ENCODE data around the gene MED13L.

The MED13L gene

DNA sequence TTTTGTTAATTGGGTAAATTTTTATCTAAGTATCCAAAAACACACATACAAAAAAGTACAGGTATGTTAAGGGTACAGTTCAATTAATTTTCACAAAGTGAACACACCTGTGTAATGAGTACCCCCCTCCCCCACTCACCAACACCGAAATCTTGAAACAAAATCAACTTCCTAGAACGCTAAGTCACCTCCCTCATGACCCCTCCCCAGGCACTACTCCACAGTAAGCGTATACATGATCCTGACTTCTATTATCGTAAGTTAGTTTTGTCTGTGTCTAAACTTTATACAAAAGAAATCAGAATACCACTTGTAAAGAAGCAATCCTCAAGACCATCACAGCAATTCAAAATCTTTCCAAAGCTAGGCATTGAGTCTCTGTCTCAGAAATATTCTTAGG lies 100.5 kb downstream of the MED13L start:
- no peak for DNase-seq

DNA sequence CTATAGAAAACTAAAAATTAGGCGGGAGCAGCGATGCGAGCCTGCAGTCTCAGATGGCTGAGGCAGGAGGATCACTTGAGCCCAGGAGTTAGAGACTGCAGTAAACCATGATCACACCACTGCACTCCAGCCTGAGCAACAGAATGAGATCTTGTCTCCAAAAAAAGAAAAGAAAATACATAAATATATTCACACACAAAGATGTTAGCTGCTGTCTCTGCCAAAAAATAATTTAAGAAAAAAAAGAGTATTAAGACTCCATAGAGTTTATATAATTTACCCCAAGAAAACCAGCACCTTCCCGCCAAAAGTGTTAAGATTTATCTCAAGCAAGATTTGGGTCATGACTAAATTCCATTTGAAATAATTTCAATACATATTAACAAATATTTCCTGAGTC lies 102.6 kb downstream of the MED13L start:
- DNase-seq = no peak

DNA sequence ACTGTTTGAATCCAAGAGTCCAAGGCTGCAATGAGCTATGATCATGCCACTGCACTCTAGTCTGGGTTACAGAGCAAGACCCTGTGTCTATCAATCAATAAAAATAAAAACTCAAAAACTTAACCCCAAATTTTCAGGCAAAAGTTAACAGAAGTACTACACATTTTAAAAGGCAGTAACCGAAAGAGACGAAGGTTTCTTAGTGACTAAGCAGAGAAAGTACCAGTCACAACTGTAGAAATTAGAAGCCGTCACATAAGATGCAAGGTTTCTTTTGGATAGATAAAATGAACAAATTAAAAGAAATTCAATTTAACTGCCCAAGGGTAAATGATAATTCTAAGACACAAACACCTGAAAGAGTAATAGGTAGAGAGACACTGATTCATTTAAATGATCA lies 103.5 kb downstream of the MED13L start:
- DNase-seq = no peak

DNA sequence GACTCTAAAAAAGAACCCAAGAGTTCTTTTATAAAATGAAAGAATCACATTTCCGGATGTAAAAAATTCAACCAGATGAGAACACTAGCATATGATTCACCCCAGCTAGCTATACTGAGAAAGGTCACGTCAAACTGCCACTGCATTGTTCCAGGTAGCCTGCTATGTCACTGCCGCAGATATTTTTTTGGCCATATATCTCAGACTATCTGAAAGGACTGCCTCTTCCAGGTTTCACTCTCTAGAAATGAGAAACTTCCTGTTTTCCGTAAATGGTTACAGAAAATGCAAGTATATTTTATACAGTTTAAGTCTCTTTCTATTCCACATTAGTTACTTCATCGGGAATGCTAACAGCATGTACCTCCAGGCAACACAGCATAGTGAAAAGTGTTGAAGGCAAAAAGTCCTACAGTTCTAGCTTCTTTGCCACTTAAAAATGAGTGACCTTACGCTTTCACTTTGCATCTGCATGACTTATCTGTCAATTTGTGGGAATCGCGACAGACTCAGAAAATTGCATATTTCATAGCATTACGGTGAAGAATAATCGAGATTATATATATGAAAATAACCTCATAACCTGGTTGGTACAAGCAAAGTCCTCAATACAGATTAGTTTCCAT lies 105.2 kb downstream of the MED13L start:
- DNase-seq = peak; percentile 25

DNA sequence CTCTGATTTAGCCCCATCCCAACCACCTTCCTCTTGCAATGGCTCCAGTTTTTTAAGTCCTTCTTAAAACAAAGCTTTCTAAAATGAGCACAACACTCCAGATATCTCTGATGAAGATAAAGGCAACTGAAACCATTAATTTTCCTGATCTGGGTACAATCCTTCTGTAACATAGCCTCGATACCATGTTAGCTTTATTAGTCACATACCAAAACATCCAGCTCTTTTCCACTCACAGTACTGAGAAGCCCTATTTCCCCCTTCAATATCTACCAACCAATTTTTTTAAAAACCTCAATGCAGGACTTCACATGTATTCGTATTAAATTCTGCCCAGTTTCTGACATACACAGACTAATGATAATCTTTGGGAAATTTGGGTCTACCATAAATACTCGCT lies 105.9 kb downstream of the MED13L start:
- DNase-seq = no peak

DNA sequence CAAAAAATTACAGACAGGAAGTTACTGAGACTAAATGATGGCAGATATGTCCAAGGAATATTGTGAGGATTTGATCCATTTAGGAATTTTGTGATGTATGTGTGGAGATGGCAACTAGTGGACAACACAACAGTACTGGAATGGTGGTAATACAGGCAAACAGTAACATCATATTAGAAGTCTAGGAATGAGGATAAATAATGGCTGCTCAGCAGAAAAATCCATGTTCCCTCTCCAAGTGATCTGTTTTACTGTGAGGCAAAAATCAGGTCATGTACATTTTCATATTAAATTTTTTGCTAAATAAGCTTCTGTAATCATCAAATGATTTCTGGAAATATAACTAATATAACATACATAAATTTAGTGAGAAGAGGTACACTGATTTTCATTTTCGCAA lies 108.4 kb downstream of the MED13L start:
- DNase-seq = no peak

DNA sequence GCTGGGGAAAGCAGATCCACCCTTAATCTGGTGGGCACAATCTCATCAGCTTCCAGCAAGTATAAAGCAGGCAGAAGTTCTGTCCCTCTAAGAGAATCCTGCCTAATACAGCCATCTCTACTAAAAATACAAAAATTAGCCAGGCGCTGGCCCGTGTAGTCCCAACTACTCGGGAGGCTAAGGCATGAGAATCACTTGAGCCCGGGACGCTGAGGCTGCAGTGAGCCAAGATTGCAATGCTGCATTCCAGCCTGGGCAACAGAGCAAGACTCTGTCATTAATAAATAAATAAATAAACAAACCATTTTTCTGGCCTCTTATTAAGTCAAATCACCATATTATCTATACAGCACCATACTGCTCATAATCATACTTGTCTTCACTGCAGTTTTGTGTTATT lies 111.2 kb downstream of the MED13L start:
- no peak for DNase-seq

DNA sequence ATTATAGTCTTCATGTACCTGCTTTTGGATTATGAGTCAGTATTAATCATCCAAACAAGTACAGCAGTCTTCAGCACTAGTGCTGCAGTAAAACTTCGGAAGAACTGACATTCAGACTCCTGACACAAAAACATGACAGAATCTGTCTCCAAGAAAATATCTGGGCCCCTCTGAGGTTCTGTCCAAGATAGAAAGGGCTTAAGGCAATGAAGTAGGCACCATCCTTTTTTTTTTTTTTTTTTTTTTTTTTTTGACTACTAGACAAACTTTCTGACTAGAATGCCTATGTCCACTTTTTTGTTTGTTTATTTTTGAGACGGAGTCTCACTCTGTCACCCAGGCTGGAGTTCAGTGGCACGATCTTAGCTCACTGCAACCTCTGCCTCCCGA lies 112.5 kb downstream of the MED13L start:
- DNase-seq = no peak

DNA sequence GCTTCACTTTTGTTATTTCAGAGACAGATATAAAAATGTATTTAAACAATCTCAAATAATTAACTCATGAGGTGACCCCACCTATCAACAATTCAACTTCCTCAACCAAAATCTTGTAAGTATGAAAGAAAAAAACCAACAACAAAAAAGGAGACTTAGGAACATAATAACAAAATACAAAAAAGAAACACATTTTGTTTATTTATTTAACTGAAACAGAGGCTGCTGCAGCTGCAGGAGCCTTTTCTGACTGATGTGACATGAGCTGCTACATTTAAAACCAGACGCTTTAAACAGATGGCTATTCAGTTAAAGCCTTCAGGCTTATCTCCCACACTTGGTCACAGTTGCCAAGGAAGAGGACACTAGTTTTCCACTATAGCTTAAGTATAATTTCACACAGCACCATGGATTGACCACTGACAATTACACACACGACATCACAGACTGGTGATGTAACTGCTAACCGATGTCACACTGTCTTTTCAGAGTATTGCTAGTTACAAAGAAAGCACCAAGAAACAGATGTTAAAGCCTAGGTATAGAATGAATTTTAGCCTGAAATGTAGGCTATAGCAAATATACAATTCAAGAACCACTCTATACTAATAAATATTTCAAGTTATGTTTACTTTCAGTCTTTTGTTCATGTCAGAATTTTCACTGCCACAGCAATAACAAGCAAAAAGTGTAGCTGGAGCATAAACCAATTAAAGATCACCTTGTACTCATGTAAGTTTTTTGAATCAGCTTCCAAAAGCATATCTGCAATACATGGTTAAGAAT lies 113.0 kb downstream of the MED13L start:
- DNase-seq = no peak

DNA sequence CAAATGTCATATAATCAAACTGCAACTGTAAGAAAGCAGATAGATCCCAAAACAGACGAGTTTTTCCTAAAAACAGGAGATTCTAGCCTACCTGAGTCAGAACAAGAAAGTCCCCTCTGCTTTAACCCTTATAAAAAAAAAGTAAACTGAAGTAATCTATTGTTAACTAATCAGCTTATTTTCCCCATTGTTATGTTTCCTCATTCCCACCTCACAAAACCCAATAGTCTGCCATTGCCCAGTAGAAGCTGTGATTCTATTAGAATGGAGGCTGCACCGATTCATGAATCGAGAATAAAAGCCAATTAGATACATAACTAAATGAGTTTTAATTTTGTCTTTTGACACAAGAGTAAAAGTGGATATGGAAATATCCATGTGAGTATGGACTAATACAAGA lies 115.4 kb downstream of the MED13L start:
- DNase-seq = no peak

DNA sequence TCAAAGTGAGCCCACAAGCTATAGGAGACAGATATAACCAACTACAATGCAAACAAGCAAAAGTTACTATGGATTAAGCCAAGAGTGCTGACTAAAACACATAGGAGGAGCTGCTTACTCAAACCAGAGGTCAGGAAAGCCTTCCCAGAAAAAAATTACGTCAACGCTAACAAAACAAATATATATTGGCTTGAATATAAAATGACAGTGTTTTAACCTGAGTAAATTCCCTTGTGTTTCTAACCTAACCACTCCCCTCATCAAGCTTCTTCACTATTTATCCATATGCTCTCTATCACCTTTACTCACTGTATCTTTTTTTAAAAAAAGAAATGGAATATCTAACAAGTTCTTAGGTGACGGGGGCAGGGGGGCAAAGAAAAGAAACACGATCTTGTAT lies 115.9 kb downstream of the MED13L start:
- DNase-seq = no peak

DNA sequence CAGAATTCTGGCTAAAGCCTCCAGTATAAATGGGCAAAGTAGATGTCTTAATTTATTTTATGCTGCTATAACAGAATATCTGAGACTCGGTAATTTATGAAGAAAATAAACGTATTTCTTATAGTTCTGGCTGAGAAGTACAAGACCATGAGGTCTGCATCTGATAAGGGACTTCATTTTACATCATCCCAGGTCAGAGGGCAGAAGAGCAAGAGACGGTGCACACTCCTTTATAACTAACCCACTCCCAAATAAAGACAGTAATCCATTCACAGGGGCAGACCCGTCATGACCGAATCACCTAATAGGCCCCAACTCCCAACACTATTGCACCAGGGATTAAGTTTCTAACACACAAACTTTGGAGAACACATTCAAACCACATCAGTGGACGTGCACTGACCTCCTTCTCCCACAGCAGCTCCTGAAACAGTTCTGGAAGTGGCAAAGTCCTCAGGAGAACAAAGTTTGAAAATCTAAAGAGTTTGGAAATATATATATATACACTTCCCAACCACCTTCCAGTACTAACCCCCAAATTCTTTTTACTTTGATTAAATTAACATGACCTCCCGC lies 116.5 kb downstream of the MED13L start:
- DNase-seq = no peak

DNA sequence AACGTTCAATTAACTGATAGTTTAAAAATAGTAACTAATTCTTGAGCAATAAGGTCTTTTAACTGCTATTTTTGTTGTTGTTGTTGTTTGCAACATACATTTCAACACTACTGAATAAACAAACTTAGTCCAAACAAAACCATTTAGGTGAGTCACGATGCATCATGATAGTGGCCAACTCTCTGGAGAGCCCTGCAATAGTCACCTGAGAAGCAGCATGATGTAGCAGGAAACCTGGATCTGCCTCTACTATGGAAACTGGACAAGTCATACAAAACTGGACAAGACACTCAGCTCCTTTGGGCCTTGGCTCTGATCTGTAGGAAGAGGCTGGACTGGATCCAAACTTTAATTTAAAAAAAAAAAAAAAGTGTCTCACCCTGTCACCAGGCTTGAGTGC lies 117.3 kb downstream of the MED13L start:
- DNase-seq = no peak

DNA sequence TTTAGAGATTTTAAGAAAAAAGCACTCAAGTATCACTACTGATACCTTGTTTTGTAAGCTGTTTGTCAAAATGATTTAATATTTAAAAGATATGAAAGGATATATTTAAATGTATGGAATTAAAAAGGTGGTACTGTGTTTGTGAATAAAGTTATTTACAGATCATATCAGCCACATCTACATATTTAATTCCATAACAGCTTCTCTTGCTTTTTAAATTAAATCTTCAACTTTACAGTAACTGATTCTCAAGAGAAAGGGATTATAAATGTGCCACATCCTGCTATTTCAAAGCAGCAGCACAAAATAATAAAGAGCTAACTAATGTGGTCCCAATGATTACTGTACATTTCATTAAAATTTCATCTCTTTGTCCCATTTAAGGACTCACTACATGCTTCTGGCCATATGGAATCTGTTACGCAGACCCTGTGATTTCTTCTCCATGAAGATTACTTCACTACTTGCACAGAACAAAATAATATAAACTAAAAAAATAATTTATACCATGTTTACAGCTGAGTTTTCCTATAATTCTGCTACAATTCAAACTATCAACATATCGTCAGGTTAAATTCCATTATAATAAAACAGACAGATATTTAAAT lies 117.8 kb downstream of the MED13L start:
- no peak for DNase-seq

DNA sequence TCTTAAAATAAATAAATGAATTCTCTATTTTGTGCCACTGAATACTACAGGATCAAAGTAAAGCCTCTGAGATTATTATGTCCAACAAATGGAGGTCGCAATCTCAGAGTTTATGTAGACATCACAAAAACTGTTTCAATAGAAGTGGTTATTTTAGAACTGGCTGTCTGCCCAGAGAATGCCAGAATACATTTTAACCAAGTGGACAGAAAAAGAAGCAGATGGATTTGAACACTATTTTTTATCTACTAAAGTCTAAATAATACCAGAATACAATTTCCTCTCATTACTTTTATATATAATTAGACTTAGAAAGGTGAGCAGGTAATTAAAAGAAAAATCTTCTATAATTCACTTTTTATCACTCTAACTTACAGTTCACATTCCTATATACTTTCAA lies 118.3 kb downstream of the MED13L start:
- DNase-seq = no peak

DNA sequence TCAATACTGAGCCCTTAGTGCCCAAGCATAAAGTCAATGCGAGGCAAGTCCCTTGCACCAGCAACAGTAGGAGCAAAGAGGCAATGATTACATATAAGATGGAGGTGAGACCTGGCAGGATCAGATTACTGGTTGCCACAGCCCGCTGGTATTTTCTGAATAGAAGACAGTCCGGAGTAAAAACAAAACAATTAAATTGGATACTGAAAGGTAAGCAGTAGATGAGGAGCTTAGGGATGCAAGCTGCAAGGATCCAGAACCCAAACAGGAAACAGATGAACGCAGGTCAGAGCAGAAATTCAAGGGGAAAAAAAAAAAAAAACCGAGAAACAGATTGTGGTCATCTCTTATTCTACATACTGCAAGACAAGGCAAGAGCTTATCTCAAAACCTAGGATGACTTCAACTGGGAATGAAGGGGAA lies 119.6 kb downstream of the MED13L start:
- no peak for DNase-seq

DNA sequence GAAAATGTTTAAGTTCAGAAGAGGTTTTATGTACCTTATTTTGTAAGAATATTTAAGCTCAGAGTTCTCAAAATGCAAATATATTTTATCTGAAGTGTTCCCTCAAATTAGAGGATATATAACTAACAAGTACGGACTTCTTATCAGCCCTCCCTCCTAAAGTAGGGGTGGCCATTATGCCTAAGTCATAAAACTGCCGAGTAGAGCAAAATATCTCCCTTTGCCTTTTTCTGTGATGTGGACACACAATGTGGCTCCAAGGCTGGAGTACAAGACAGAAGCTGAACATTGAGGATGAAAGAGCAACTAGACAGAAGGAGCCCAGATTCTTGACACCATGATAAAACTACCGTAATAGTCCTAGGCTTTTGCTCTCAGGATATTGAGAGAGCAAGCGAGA lies 120.9 kb downstream of the MED13L start:
- no peak for DNase-seq

DNA sequence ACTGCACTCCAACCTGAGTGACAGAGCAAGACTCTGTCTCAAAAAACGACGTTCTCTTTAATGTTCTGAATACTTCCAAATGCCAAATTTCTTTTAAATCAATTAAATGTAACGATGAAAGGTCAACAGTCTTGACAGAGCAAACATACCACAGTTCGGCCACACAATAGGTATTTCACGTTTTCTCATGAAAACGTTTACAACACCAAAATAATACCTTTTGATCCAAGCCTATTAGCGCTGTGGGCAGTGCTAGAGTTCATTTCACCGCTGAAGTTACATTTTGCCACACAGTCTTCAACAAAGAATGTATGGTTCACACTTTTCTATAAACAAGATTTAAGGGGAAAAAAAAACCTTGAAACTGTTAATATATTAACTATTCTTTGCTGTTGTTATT lies 122.1 kb downstream of the MED13L start:
- DNase-seq = no peak

DNA sequence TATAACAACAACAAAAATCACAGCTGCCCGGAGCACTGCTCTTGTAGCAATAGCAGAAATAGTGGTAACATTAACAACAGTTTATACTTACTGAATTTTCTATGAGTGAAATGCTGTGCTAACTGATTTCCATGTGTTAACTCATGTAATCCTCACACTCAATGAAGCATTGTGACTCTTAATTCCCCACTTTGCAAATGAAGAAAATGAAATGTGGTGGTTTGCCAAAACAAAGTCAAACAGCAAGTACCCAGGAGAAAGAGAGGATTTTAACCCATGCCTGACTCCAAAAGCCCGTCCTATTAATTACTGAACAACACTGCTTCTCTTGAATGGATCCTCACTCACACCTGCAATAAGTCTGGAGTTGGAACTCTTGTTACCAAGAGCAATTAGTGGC lies 123.5 kb downstream of the MED13L start:
- DNase-seq = no peak

DNA sequence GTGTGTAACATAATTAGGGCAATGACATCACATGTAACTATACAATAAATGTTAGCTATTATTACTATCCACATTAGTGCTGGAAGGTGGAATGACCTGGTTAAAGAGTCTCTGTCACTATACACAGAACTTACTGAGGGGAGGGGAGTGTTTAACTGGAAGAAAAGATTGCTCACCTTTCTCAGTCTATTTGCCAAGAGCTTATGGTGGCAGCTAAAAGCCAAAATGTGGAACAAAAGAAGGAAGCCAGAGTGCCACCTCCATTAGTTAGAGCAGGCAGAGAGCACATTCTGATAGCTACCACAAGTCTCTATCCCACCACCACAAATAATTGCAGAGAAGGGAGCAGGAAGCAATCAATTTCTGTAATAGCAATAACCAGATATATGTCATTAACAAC lies 124.4 kb downstream of the MED13L start:
- no peak for DNase-seq

DNA sequence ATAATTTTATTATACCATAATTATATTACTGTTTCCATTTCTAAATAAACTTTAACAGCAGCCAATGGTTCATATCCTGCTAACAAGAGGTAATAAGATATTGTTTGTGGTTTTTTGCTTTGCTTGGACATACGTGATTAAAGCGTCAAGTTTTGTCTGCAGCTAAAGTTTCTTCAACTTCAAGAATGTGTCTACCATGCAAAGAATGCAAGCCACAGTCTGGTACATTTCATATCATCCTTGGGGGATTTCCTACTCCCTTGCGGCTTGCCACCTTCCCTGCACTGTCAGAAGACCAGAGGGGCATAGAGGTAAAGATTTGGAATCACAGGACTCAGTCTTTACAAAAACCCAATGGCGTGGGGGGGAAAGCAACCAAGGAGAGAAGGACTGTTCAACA lies 125.2 kb downstream of the MED13L start:
- no peak for DNase-seq

DNA sequence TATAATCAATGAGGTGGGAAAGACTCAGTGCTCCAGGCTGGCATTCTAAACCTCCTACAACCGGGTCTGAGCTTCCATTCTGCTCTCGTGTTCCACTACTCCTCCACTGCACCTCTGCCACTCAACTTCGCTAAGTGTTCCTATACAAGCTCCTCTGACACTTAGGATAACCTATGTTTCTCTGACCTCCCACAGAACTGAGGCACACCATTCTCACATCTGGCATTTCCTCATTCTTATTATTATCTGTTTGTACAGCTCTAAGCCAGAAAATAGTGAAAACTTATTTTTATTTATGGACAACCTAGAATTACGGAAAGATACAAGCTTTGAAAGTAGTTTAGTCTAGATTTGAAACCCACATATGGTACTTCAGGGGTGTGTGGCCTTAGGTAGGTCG lies 127.0 kb downstream of the MED13L start:
- DNase-seq = no peak

DNA sequence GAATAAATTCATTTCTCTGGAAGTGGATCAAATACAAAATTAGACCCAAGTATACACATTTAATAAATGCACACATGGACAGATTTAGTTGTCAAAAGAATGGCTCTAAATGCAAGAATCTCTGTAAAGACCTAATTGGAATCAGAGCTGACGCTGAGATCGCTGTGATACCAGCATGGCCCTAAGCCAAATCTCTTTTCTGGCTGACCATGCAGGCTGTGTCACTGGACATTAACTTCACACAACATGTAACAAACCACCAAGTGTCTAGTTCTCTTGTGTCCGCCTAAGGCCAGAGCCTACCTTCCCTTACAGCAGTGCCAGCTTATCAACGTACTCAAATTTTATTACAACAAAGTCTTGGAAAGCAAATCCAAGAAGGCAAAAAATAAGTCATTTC lies 127.5 kb downstream of the MED13L start:
- no peak for DNase-seq

DNA sequence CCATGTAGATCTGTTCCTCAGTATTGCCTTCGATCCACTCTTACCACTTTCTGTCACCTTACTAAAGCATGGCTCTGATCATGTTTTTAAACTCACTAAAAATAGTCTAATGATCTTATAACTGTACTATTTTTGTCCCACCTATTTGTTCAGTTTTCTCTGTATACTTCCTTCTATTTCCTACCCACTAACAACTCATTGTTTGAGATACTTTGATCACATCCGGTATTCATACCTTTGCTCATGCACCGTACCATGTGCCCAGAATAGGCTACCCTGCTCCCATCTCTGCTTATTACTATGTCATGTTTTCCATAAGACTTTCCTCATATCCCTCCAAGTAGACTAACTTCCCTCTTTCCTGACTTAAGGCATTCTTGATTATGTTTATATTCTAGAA lies 128.6 kb downstream of the MED13L start:
- DNase-seq = no peak
